Lung (tissue), 12 donors: ENCODE data around the gene COL11A2. TPM values are rescaled to one million over a fixed set of nuclear protein-coding genes. Genes with fewer than 3 reads are reported as not detected.

Experiments used
- ATAC-seq: fragments of 200-7000 bp; cut with Tn5 transposase; one replicate; pipeline ENCODE4 v1.9.1; 2020; ENCODE audit warnings: moderate number of reproducible peaks; ENCODE audit not compliant: insufficient read depth, low FRiP score
- DNase-seq, 3 donors: peaks; one replicate each; pipeline ENCODE4 v3.0.0-alpha.2; 2013 to 2017
- H3K27ac ChIP-seq, 2 donors: one replicate each; pipeline ENCODE4 v1.5.1; 2013; ENCODE audit warnings: mild to moderate bottlenecking in 2 of 2, moderate library complexity in 2 of 2, control low read depth in 1 of 2, inconsistent platforms in 1 of 2, low read depth in 1 of 2, low read length in 1 of 2
- H3K27me3 ChIP-seq, 3 donors: one replicate each; pipeline ENCODE4 v1.5.1; 2013; ENCODE audit warnings: low read length in 2 of 3; ENCODE audit not compliant: control insufficient read depth in 3 of 3, insufficient read depth in 3 of 3
- H3K36me3 ChIP-seq, 4 donors: one replicate each; pipeline ENCODE4 v1.5.1; 2013; ENCODE audit warnings: low read length in 4 of 4, mild to moderate bottlenecking in 1 of 4, moderate library complexity in 1 of 4; ENCODE audit not compliant: control insufficient read depth in 4 of 4, insufficient read depth in 4 of 4
- H3K4me1 ChIP-seq, 5 donors: one replicate each; pipeline ENCODE4 v1.5.1; 2013; ENCODE audit warnings: low read length in 5 of 5, mild to moderate bottlenecking in 2 of 5, moderate library complexity in 1 of 5; ENCODE audit not compliant: control insufficient read depth in 5 of 5, insufficient read depth in 5 of 5
- H3K4me3 ChIP-seq: one replicate; pipeline ENCODE4 v1.5.1; 2013; ENCODE audit warnings: mild to moderate bottlenecking, control low read depth, moderate library complexity
- H3K9ac ChIP-seq, 2 donors: one replicate each; pipeline ENCODE4 v1.5.1; 2013; ENCODE audit warnings: low read length in 2 of 2, control low read depth in 1 of 2; ENCODE audit not compliant: insufficient read depth in 1 of 2
- H3K9me3 ChIP-seq, 4 donors: one replicate each; pipeline ENCODE4 v1.5.1; 2013; ENCODE audit warnings: low read length in 3 of 4, mild to moderate bottlenecking in 1 of 4, moderate library complexity in 1 of 4; ENCODE audit not compliant: control insufficient read depth in 4 of 4, insufficient read depth in 3 of 4
- WGBS, 2 donors: extraction: QIAGEN DNeasy Blood & Tissue Kit; methylation state at CpG; one replicate each; pipeline ENCODE4 v1.1.7; 2013; 5-methylcytosine and 5-hydroxymethylcytosine counted together
- polyA plus RNA-seq, 2 donors: library from polyadenylated mRNA; stranded (reverse); fragments of 200-250 nt; gene quantifications; one replicate each; pipeline ENCODE4 v1.2.1, GENCODE V29; 2013
- total RNA-seq, 2 donors: library from RNA; depleted of rRNA in 1 of 2; stranded (reverse); fragments of >200 nt in 1 of 2; gene quantifications; one replicate each; pipeline ENCODE4 v1.2.1, GENCODE V29; 2014 to 2021
- TF ChIP-seq, protein P1 (sequence below): IDR thresholded peaks from 2 replicates; pipeline ENCODE4 v1.5.1; 2012; ENCODE audit warnings: mild to moderate bottlenecking; ENCODE audit errors: control extremely low read depth, extremely low read depth
- donor health status: control.
- donor health status: control.
- donor health status: Bipolar disorder and iron deficiency.
- donor health status: healthy.
- donor health status: DM: yes; HTN: yes; CAD: no.

The COL11A2 gene
- total and polyA plus RNA-seq, 4 donors: 0.32 to 2.4 (median 0.90) TPM

DNA sequence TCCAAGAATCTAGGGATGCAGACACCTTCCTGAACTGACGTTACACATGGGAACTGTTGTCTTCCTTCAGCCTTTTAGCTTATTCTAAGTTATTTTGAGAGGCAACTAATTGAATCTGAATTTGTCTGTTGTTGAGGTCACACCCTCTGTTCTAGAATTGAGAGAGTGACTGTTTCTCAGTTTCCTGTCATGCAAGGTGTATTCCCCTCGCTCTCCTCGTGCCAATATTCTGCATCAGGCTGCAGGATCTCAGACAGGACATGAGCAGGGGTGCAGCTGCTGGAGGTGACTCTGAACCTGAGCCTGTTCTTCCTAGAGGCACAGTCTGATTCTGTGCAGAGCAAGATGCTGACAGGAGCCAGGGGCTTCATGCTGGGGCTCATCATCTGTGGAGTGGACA lies 63.9 kb downstream of the COL11A2 start:
- peaks cover 0 to 2% (median 2%) of the 10 kb centered on the region in 3 donors for H3K27me3 ChIP-seq
- ATAC-seq: no peak
- H3K4me3 ChIP-seq: no peak overlapping the region
- H3K27ac ChIP-seq: no peak overlapping the region
- WGBS, 2 donors: 33 to 82% methylated on average over 3 of the region's 3 CpGs
- peaks cover 0 to 4% (median 0%) of the 10 kb centered on the region in 4 donors for H3K9me3 ChIP-seq
- TF ChIP-seq, protein P1, sequence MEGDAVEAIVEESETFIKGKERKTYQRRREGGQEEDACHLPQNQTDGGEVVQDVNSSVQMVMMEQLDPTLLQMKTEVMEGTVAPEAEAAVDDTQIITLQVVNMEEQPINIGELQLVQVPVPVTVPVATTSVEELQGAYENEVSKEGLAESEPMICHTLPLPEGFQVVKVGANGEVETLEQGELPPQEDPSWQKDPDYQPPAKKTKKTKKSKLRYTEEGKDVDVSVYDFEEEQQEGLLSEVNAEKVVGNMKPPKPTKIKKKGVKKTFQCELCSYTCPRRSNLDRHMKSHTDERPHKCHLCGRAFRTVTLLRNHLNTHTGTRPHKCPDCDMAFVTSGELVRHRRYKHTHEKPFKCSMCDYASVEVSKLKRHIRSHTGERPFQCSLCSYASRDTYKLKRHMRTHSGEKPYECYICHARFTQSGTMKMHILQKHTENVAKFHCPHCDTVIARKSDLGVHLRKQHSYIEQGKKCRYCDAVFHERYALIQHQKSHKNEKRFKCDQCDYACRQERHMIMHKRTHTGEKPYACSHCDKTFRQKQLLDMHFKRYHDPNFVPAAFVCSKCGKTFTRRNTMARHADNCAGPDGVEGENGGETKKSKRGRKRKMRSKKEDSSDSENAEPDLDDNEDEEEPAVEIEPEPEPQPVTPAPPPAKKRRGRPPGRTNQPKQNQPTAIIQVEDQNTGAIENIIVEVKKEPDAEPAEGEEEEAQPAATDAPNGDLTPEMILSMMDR: no peak
- no peaks in the 10 kb centered on the region for H3K4me1 ChIP-seq
- no peak overlapping the region for H3K9ac ChIP-seq
- no peaks in the 10 kb centered on the region for H3K36me3 ChIP-seq
- no peak for DNase-seq

DNA sequence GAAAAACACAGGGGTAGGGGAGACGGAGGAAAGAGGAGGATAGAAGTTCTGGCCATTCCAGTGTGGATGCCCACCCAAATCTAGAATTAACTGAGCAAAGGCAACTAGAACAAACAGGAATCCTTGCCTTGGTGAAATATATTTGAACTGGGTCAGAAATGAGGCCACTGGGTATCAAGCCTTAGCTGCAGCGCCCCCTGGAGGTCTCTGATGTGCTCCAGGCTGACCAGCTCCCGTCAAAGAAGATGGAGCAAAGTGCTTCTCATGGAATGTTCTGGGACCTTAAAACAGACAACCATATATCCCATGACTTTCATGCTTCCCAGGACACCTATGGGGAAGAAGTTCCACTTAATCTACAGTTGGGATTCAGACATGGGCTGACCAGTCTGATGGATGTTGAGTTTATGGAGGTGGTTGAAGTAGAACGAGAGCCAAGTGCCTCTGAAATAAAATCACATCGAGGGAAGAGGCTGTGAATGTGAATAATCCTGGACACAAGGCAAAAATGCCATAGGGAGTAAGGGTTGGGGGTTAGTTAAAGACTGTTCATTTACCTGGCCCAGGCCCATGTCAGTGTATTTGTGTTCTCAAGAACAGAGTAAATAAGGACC lies 66.1 kb downstream of the COL11A2 start:
- Histone ChIP-seq H3K27me3 (peaks cover 0 to 2% (median 2%) of the 10 kb centered on the region in 3 donors), H3K4me3 (no peak overlapping the region), H3K4me1 (no peaks in the 10 kb centered on the region), H3K9me3 (peaks cover 0 to 4% (median 0%) of the 10 kb centered on the region in 4 donors), H3K9ac (no peak overlapping the region), H3K27ac (no peak overlapping the region), H3K36me3 (no peaks in the 10 kb centered on the region)
- ATAC-seq (no peak), DNase-seq (peak; percentile 36 to 40 (median 36))
- TF ChIP-seq, protein P1: peak; percentile 33
- 42 to 69% methylated on average over 5 of the region's 5 CpGs for WGBS, 2 donors

DNA sequence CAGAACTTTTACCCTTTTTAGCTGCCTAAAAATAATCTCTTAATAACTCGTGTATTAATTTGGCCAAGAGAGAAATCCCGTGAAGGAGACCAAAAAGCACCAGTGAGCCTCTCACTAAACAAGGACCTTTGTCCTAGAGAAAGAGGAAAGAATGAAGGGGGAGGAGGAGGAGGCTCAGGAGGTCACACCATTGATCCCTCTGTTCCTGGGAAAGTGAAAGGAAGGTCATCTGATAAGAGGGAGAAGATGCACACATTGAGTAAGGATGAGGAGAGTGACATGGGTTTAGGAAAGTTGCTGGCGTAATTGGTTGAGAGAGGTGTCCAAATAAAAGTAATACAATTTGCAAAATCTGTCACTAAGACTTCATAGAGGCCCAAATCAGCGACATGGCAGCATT lies 67.3 kb downstream of the COL11A2 start:
- TF ChIP-seq, protein P1: no peak

DNA sequence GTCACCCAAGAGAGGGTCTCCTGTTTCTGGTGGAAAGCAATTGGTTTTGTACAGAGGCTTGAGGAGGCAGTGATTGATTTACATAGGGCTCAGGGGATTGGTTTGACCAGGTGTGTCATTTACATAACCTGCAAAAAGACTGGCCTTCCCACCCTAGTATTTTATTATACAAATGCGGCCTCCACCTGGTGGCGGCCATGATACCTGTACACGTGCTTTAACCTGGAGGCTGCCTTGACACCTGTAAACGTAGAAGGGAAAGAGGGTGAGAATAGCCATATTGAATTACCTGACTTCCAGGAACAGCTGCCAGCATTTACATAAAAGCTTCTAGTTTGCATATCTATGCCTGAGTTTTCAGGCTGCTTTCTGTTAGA lies 67.8 kb downstream of the COL11A2 start:
- WGBS, 2 donors: 64 to 97% methylated on average over 4 of the region's 4 CpGs
- no peaks in the 10 kb centered on the region for H3K36me3 ChIP-seq
- H3K4me3 ChIP-seq: no peak overlapping the region
- ATAC-seq (no peak), DNase-seq (no peak)
- no peak overlapping the region for H3K27ac ChIP-seq
- no peaks in the 10 kb centered on the region for H3K4me1 ChIP-seq
- no peak overlapping the region for H3K9ac ChIP-seq
- peaks cover 0 to 4% (median 0%) of the 10 kb centered on the region in 4 donors for H3K9me3 ChIP-seq
- H3K27me3 ChIP-seq: peaks cover 0 to 2% (median 0%) of the 10 kb centered on the region in 3 donors
- TF ChIP-seq, protein P1: no peak

More for the DNA sequence above, 67.3 kb downstream of the COL11A2 start:
- Histone ChIP-seq H3K4me3 (no peak overlapping the region), H3K27ac (no peak overlapping the region), H3K4me1 (no peaks in the 10 kb centered on the region), H3K9ac (no peak overlapping the region), H3K36me3 (no peaks in the 10 kb centered on the region), H3K9me3 (peaks cover 0 to 4% (median 0%) of the 10 kb centered on the region in 4 donors), H3K27me3 (peaks cover 0 to 2% (median 0%) of the 10 kb centered on the region in 3 donors)
- WGBS, 2 donors: 83 to 91% methylated on average over 4 of the region's 4 CpGs
- ATAC-seq (no peak), DNase-seq (no peak)
